HG03342 (cell line): ENCODE results near the gene CNTN2.

Experiments used
- ATAC-seq: cut with Tn5 transposase; IDR thresholded peaks from one replicate; pipeline ENCODE4 v1.9.1; 2021; ENCODE audit warnings: mild to moderate bottlenecking, moderate library complexity; ENCODE audit not compliant: unreplicated experiment

The CNTN2 gene

GRCh38 chr1:205049479-205049878 lies 6.5 kb downstream of the CNTN2 start:
- no peak for ATAC-seq

- no peak for ATAC-seq
These were observed 9.7 kb downstream of the CNTN2 start for GRCh38 chr1:205052690-205053089.

- ATAC-seq: no peak
These were observed 10.3 kb downstream of the CNTN2 start for GRCh38 chr1:205053296-205053695.

- no peak for ATAC-seq
These were observed 11.0 kb downstream of the CNTN2 start for GRCh38 chr1:205054013-205054412.

- no peak for ATAC-seq
These were observed 13.2 kb downstream of the CNTN2 start for GRCh38 chr1:205056188-205056611.

- no peak for ATAC-seq
These were observed 14.1 kb downstream of the CNTN2 start for GRCh38 chr1:205056956-205057568.

- no peak for ATAC-seq
These were observed 15.0 kb downstream of the CNTN2 start for GRCh38 chr1:205057808-205058575.

GRCh38 chr1:205058853-205059252 lies 15.8 kb downstream of the CNTN2 start:
- no peak for ATAC-seq

GRCh38 chr1:205059660-205060059 lies 16.6 kb downstream of the CNTN2 start:
- ATAC-seq: no peak

- no peak for ATAC-seq
These were observed 17.7 kb downstream of the CNTN2 start for GRCh38 chr1:205060746-205061145.

GRCh38 chr1:205061227-205061626 lies 18.2 kb downstream of the CNTN2 start:
- ATAC-seq: no peak

GRCh38 chr1:205061665-205062069 lies 18.7 kb downstream of the CNTN2 start:
- no peak for ATAC-seq

GRCh38 chr1:205062319-205062718 lies 19.3 kb downstream of the CNTN2 start:
- no peak for ATAC-seq

GRCh38 chr1:205062895-205063294 lies 19.9 kb downstream of the CNTN2 start:
- no peak for ATAC-seq

GRCh38 chr1:205064301-205064700 lies 21.3 kb downstream of the CNTN2 start:
- ATAC-seq: no peak

- no peak for ATAC-seq
These were observed 21.8 kb downstream of the CNTN2 start for GRCh38 chr1:205064741-205065316.

- no peak for ATAC-seq
These were observed 22.7 kb downstream of the CNTN2 start for GRCh38 chr1:205065666-205066065.

GRCh38 chr1:205066141-205066818 lies 23.3 kb downstream of the CNTN2 start:
- ATAC-seq: no peak

GRCh38 chr1:205067031-205067430 lies 24.0 kb downstream of the CNTN2 start:
- ATAC-seq: no peak

- no peak for ATAC-seq
These were observed 25.0 kb downstream of the CNTN2 start for GRCh38 chr1:205068001-205068400.

- ATAC-seq: no peak
These were observed 25.5 kb downstream of the CNTN2 start for GRCh38 chr1:205068457-205069040.
